Keratinocyte (primary cell): ENCODE results near the gene SLC5A2. TPM values are rescaled to one million over a fixed set of nuclear protein-coding genes. Genes with fewer than 3 reads are reported as not detected.

ENCODE experiments used
- DNase-seq: peaks from one replicate; pipeline ENCODE4 v3.0.0-alpha.2; 2011; ENCODE audit warnings: low read depth, missing footprints, low spot score
- FAIRE-seq: peaks from 2 replicates; lab custom pipeline; 2011; peaks lifted over from hg19 to GRCh38; lab: Jason Lieb, UNC
- H2AFZ ChIP-seq: 2 replicates; pipeline ENCODE4 v1.6.0; 2012; ENCODE audit warnings: low read length, control low read depth, inconsistent platforms; ENCODE audit not compliant: control insufficient read depth
- H3K27ac ChIP-seq: 2 replicates; pipeline ENCODE4 v1.5.1; 2011; ENCODE audit warnings: low read length; ENCODE audit not compliant: control insufficient read depth, insufficient read depth
- H3K27me3 ChIP-seq: 3 replicates; pipeline ENCODE4 v1.6.0; 2011; ENCODE audit warnings: low read length; ENCODE audit not compliant: control insufficient read depth, insufficient read depth; ENCODE audit errors: extremely low read depth
- H3K36me3 ChIP-seq, 2 experiments: 2 replicates in 1 of 2; 3 replicates in 1 of 2; pipeline ENCODE4 v1.5.1; 2011; ENCODE audit warnings: low read length in 2 of 2, mild to moderate bottlenecking in 1 of 2; ENCODE audit not compliant: control insufficient read depth in 2 of 2, insufficient read depth in 2 of 2; ENCODE audit errors: extremely low read depth in 1 of 2
- H3K4me1 ChIP-seq: 3 replicates; pipeline ENCODE4 v1.5.1; 2011; ENCODE audit warnings: low read length; ENCODE audit not compliant: control insufficient read depth, insufficient read depth; ENCODE audit errors: extremely low read depth
- H3K4me2 ChIP-seq: 3 replicates; pipeline ENCODE4 v1.6.0; 2011; ENCODE audit warnings: low read depth, low read length; ENCODE audit not compliant: control insufficient read depth, insufficient read depth; ENCODE audit errors: extremely low read depth
- H3K4me3 ChIP-seq, 3 experiments: fragments of 200-600 bp in 1 of 3; sonication (generic) in 1 of 3; 2 replicates in 2 of 3; 3 replicates in 1 of 3; pipeline ENCODE4 v1.5.1; 2011 to 2016; ENCODE audit warnings: low read length in 3 of 3, mild to moderate bottlenecking in 3 of 3, control low read depth in 2 of 3, inconsistent platforms in 1 of 3, low read depth in 1 of 3, mixed read lengths in 1 of 3, mixed run types in 1 of 3, moderate library complexity in 1 of 3; ENCODE audit not compliant: control insufficient read depth in 2 of 3, insufficient read depth in 2 of 3; ENCODE audit errors: extremely low read depth in 1 of 3
- H3K79me2 ChIP-seq: 2 replicates; pipeline ENCODE4 v1.6.0; 2012; ENCODE audit warnings: low read length; ENCODE audit not compliant: control insufficient read depth, insufficient read depth
- H3K9ac ChIP-seq: 3 replicates; pipeline ENCODE4 v1.6.0; 2011; ENCODE audit warnings: low read length; ENCODE audit not compliant: control insufficient read depth, insufficient read depth; ENCODE audit errors: extremely low read depth
- H3K9me1 ChIP-seq: 3 replicates; pipeline ENCODE4 v1.6.0; 2011; ENCODE audit warnings: low read length; ENCODE audit not compliant: control insufficient read depth, insufficient read depth; ENCODE audit errors: extremely low read depth
- H3K9me3 ChIP-seq: 2 replicates; pipeline ENCODE4 v1.5.1; 2012; ENCODE audit warnings: low read depth, low read length; ENCODE audit not compliant: control insufficient read depth
- H4K20me1 ChIP-seq: 3 replicates; pipeline ENCODE4 v1.6.0; 2011; ENCODE audit warnings: low read length; ENCODE audit not compliant: control insufficient read depth, insufficient read depth; ENCODE audit errors: extremely low read depth
- EZH2 ChIP-seq: IDR thresholded peaks from one replicate; pipeline ENCODE4 v1.6.1; 2012; ENCODE audit warnings: inconsistent platforms, mild to moderate bottlenecking, low read length, moderate library complexity
- dilution Hi-C: fragments of 300-500 bp; cut with MboI; formaldehyde crosslinking; loops from one replicate; pipeline ENCODE4 v1.7.0; 2020; ENCODE audit warnings: low sequenced_read_pairs; ENCODE audit not compliant: extremely low pct_ligation_motif_present
- polyA plus RNA-seq, 5 experiments: library from polyadenylated mRNA; depleted of rRNA in 3 of 5; stranded (reverse) in 3 of 5; stranded (forward) in 1 of 5; unstranded in 1 of 5; fragments of >200 nt; gene quantifications; 1 replicate in 1 of 5; 2 replicates in 3 of 5; 3 replicates in 1 of 5; pipeline versions ENCODE4 v1.2.1 to v1.2.3, GENCODE V29; 2011 to 2012; ENCODE audit warnings: missing spikeins in 2 of 5, low read depth in 1 of 5, low replicate concordance in 1 of 5
- TF ChIP-seq, protein P1 (sequence below), 3 experiments: IDR thresholded peaks in 1 of 3; conservative IDR thresholded peaks in 1 of 3; optimal IDR thresholded peaks in 1 of 3; 2 replicates in 2 of 3; 3 replicates in 1 of 3; pipeline versions ENCODE3 to v1.5.1; 2011; ENCODE audit warnings: low read length in 3 of 3, mild to moderate bottlenecking in 3 of 3, moderate library complexity in 2 of 3, control low read depth in 1 of 3, inconsistent platforms in 1 of 3; ENCODE audit not compliant: insufficient read depth in 2 of 3; ENCODE audit errors: extremely low read depth in 1 of 3

Gene SLC5A2
- polyA plus RNA-seq, 1 donor (not counting 4 experiments of a cell fraction or from before 2014, with no cell fraction given) = not detected

GRCh38 chr16:31529108-31529936, 46.4 kb downstream of the SLC5A2 start:
- DNase-seq (no peak), FAIRE-seq (no peak)
- TF ChIP-seq, protein P1, sequence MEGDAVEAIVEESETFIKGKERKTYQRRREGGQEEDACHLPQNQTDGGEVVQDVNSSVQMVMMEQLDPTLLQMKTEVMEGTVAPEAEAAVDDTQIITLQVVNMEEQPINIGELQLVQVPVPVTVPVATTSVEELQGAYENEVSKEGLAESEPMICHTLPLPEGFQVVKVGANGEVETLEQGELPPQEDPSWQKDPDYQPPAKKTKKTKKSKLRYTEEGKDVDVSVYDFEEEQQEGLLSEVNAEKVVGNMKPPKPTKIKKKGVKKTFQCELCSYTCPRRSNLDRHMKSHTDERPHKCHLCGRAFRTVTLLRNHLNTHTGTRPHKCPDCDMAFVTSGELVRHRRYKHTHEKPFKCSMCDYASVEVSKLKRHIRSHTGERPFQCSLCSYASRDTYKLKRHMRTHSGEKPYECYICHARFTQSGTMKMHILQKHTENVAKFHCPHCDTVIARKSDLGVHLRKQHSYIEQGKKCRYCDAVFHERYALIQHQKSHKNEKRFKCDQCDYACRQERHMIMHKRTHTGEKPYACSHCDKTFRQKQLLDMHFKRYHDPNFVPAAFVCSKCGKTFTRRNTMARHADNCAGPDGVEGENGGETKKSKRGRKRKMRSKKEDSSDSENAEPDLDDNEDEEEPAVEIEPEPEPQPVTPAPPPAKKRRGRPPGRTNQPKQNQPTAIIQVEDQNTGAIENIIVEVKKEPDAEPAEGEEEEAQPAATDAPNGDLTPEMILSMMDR (optimal IDR thresholded peaks at IDR 0.05 in 1 of 3, IDR thresholded peaks at IDR 0.05 in 1 of 3, conservative IDR thresholded peaks at IDR 0.05 in 1 of 3; ENCODE audit: extremely low read depth in 1 of 3, insufficient read depth in 2 of 3, low read length in 3 of 3) = no peak
- TF ChIP-seq EZH2 = no peak
- Histone ChIP-seq H4K20me1 (no peaks in the 10 kb centered on the region), H3K4me3 (no peak overlapping the region), H3K36me3 (no peaks in the 10 kb centered on the region), H3K9me1 (no peaks in the 10 kb centered on the region), H3K4me1 (no peaks in the 10 kb centered on the region), H3K4me2 (no peak overlapping the region), H3K9me3 (no peaks in the 10 kb centered on the region), H2AFZ (no peak overlapping the region), H3K9ac (no peak overlapping the region), H3K79me2 (no peaks in the 10 kb centered on the region), H3K27ac (no peak overlapping the region), H3K27me3 (peaks cover 27% of the 10 kb centered on the region)
- dilution Hi-C loops = no loop called here

DNA sequence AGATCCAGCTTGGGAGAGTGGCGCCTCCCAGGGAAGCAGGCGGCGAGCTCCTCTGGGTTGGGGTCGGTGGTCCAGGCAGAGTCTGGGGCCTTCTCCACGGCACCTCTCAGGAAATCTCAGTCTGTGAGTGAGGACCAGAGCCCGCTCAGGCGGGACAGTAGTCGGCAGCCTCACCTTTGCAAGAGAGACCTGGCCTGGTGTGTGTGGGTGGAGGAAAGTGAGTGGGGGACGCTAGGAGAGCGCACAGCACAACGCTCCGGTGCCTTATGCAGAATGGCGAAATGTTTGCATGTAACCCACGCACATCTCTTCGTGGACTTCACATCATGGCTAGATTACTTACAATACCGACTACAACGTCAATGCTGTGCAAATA, 47.0 kb downstream of the SLC5A2 start:
- Histone ChIP-seq H3K27me3 (peaks cover 27% of the 10 kb centered on the region), H3K27ac (no peak overlapping the region), H3K36me3 (no peaks in the 10 kb centered on the region), H3K9me3 (no peaks in the 10 kb centered on the region), H3K4me3 (no peak overlapping the region), H4K20me1 (no peaks in the 10 kb centered on the region), H3K4me2 (no peak overlapping the region), H3K9me1 (no peaks in the 10 kb centered on the region), H2AFZ (no peak overlapping the region), H3K9ac (no peak overlapping the region), H3K4me1 (no peaks in the 10 kb centered on the region), H3K79me2 (no peaks in the 10 kb centered on the region)
- dilution Hi-C loops = no loop called here
- DNase-seq (no peak), FAIRE-seq (no peak)
- TF ChIP-seq EZH2 = peak; percentile 65
- TF ChIP-seq, protein P1 (optimal IDR thresholded peaks at IDR 0.05 in 1 of 3, IDR thresholded peaks at IDR 0.05 in 1 of 3, conservative IDR thresholded peaks at IDR 0.05 in 1 of 3; ENCODE audit: extremely low read depth in 1 of 3, insufficient read depth in 2 of 3, low read length in 3 of 3) = no peak
